ENCODE measurements around the gene RUNX3.

Gene RUNX3

GRCh38 chr1:24927988-24928688, 1.9 kb downstream of the RUNX3 start:
- no peak for DNase-seq

GRCh38 chr1:24927473-24927872, 2.6 kb downstream of the RUNX3 start:
- no peak for DNase-seq

DNA sequence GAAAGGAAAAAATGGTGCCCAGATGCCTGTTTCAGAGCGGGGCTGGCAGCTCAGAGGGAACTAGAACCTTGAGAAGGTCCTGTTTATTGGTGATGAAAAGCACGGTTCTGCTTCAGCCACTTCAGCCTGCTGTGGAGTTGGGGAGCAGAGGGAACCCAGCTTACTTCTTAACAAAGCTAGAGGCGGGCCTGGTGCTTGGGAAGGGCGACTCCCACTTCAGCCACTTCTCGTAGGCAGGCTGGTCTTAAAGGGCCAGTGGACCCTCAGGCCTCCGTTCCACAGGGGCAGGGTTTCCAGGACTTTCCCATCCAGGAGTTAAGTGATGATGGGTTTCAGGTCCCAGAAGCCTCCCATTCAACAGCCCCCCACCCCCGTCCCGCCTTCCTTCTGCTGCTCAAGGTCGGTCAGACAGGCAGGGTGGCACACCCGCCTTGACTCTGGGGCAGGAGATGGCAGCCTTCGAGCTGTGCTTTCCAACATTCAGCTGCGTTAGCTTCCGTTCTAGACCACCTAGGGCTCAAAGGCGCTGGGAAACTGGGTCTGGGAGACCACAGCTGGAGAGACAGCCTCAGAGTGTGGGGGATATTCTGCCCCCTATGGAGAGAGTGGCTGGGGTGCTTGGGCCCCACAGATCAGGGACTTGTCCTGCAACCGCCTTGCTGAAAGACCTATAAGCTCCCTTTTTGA, 3.4 kb downstream of the RUNX3 start:
- DNase-seq = no peak

DNA sequence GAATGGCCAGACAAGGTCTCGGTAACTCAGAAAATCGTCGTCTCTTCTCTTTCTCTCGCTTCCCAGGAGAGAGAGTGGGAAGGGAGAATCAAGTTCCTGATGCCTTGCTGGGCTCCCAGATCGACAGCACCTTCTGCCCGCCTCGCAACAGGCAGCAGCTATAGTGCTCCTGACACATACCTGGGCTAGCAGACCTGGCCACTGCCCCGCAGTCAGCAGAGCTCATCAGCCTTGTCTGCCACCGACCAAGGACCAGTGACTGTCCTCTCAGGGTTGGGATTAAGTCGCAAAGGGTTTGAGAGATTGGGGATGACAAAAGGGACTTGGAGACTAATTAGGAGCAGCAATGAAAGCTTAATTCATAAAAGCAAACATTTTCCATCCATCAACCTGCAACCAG, 4.1 kb downstream of the RUNX3 start:
- DNase-seq = no peak

DNA sequence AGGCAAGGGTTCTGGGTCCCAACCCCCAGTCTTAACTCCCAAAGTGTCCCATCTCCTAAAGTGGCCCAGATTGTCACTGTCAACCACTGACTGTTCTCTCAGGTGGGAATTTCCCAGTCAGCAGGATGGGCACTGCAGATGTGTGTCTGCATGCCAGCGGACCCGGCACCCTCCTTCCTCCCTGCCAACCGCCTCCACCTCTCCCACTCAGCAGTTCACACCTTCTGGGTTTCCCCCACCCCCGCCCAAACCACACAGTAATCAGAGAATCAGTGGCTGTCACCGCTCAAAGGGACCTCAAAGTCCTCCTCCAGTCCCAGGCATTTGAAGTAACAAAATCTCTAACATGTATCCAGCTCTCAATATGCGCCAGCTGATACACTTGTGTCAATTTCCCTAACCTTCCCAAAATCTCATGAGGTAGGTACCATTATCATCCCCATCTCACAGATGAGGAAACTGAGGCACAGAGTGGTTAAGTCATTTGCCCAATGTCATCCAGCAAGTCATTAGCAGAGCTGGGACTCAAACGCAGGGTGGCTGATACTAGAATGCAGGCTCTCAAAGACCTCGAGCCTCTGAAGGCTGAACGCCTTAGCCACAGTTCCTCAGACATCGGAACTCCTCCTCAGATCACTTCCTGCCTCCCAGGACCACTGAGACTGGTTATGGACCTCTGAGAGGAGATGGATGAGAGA, 4.8 kb downstream of the RUNX3 start:
- DNase-seq = no peak

DNA sequence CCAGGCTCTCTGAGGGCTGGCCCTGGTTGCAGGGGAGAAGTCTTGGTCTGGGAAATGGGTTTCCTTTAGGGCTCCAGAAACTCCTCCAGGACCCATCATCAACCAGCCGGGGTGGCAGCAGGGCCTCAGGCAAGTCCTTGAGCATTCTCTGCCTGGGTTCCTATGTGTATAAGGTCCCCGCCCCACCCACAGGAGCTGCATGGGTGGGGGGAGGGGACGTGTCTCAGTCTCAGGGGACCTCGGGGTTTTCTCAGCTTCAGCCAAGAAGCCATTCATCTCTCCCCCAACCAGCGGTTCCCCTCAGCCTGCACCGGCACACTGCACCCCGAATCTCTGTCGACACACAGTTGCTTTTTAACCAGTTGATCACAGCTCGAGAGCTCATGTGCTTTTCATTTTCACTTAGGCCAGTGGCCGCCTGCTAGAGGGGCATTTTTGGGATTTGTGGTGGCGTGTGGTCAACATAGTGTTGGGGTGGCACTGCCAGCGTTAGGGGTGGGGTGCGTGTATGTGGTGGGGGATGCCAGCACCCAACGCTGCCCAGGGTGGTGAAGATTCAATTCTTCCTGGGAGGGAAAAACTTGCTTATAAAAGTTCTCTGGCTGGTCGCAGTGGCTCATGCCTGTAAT, 6.5 kb downstream of the RUNX3 start:
- DNase-seq = no peak

GRCh38 chr1:24921938-24922662, 8.0 kb downstream of the RUNX3 start:
- no peak for DNase-seq

DNA sequence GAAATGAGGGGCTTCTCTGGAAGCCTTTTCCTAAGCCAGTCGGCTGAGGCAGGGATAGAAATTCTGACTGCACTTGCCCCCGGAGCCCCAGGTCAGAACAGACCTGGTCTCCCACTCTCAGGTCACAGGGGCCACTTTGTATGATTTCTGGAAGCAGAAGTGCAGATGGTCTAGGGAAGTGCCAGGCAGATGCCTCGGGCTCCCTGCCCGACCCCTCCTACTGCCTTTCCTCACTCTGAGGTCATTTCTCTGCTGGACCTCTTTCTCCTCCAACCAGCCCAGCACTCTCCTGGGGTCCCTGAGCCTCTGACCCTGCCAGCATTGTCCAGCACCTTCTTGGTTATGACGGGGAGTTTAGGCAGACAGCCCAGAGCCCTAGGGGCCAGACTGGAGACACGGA, 8.7 kb downstream of the RUNX3 start:
- DNase-seq = no peak

DNA sequence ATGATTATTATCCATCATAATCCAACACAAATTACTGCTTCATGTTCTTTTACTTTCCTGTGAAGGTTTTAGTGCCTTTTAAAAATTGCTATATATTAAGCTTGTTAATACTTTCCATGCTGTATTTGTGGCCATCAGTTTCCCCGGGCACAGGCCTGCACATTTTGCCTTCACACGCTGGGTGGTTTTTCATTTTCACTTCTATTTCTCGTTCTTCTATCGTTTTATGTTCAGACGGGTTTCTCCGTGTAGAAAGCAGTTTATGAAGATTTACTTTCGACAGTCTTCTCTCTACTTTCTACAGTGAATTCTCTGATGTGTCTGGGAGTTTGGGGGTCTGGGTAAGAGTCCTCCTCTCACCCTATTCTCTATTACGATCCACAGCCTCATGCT, 9.5 kb downstream of the RUNX3 start:
- DNase-seq = no peak

- no peak for DNase-seq
These were observed 10.1 kb downstream of the RUNX3 start for GRCh38 chr1:24919791-24920532.

DNA sequence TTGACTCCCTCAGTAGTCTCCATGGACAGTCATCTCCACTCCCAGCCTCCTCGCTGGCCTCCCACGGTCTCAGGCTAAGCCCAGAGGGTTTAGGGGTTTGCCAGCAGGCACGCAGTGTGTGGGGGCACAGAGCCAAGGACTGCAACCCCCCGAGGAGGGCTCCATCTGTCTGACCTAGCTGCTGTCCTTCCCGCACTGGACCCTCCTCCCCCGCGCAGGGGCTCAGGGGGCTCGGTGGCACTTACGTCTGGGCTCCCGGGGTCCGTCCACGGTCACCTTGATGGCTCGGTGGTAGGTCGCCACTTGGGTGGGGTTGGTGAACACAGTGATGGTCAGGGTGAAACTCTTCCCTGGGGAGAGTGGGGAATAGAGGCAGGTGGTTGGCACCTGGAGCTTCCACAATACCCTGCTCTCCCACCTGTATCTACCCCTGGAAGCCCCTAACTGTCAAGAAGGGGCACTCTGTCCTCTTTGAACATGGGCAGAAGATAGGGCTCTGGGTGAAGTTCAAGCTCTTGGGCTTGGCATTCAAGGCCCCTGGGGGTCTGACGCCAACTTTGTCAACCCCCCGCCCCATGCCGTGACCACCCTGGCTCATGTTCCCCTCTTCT, 11.0 kb downstream of the RUNX3 start:
- DNase-seq = no peak

GRCh38 chr1:24918370-24918769, 11.7 kb downstream of the RUNX3 start:
- no peak for DNase-seq

DNA sequence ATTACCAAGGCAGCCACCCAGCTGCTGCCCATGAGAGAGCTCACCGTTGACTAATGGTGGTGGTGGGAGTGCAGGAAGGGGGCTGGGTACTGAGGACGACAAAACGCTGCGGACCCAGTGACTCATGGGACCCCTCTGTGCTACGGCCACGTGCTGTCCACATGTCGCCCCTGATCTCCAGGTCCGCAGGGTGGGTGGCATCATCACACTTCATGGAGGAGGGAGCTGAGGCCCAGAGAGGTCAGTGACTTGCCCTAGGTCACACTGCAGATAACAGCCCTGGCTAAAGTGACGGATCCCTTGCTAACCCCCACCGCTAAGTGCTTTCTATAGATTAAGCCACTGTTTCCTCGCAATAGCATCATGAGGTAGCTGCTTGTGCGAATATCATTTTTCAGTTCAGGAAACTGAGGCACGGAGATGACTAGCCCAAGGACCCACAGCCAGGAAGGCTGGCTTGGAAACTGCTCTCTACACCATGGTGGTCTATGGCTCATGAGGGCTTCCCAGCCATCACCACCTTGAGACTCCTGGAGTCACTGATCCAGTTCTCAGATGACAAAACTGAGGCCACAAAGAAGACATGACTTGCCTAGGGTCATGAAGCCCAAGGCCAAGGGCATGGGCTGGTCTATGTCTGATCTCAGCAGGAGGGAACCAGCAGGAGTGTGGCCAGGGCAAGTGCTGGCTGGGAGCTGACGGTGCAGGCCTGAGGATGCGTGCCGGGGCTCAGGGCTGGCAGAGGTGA, 12.6 kb downstream of the RUNX3 start:
- DNase-seq = no peak

DNA sequence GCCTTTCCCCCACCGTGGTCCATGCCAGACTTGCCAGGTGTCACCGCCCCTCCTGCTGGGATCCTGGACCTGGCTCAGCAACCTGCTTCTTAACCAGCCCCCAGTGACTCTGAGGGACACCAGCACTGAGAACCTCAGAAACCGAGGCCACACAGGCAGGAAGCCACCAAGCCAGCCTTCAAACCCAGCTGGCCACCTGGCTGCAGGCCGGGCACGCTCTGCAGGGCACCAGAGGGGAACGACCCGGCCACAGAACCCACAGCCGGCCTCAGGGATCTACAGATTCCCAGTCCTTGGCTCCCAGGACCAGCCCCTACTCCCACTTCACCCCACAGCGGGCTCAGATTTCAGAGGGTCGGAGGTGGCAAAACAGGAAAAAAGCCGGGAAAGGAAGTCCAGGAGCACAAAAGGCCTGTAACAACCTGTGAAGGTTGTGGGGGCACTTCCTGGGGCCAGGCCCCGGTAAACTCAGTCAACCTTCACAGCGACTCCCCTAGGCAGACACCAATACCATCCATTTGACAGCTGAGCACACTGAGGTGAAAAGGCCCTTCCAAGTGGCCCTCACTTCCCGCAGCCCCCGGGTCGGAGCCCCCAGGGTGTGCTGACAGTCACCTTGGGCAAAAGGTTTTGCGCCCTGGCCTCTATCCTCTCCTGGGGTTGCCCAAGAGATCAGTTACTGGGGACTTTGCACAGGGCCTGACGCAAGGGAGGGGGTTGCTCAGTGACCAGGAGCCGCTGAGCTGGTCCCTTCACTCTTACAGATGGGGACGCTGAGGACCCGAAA, 14.1 kb downstream of the RUNX3 start:
- no peak for DNase-seq

GRCh38 chr1:24914226-24915069, 15.6 kb downstream of the RUNX3 start:
- no peak for DNase-seq

DNA sequence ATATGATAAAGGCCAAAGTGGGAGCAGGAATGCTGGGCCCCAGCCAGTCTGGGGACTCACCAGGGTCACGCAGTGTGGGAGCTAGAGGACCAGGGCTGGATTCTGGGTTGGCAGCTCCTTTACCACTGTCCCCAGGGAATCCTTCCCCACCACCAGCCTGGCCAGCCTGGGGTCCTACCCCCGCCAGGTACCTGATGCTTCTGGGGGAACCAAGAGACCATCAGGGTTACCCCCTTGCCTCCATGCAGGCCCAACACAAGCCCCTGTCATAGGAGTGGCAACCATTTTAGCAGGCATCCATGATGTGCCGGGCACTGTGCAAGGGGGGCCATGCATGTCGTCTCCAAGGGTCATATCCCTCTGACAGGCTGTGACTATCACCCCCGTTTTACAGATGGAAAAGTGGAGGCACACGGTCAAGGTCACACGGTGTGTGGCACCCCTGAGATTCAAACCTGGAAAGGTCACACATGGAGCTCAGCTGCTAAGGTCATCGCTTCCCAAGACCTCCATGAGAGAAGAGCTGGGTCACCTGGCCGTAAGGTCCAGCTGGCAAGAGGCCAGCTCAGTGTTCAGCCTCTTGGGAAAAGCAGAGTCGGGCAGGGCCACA, 16.4 kb downstream of the RUNX3 start:
- no peak for DNase-seq

DNA sequence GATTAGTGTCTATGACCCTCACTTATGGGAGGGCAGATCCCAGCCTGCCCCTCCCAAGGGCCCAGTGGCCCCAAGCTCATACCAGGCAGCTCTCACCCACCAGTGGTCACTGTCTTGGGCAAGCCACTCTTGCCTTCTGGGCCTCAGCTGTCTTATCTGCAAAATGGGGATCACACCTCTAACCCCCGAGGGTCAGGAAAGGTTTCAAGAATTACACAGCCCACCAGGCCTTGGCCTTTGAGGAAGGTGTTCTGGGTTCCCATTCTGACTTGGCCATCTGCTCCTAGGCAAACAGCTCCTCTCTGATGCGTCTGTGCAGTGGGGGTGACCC, 16.8 kb downstream of the RUNX3 start:
- no peak for DNase-seq

DNA sequence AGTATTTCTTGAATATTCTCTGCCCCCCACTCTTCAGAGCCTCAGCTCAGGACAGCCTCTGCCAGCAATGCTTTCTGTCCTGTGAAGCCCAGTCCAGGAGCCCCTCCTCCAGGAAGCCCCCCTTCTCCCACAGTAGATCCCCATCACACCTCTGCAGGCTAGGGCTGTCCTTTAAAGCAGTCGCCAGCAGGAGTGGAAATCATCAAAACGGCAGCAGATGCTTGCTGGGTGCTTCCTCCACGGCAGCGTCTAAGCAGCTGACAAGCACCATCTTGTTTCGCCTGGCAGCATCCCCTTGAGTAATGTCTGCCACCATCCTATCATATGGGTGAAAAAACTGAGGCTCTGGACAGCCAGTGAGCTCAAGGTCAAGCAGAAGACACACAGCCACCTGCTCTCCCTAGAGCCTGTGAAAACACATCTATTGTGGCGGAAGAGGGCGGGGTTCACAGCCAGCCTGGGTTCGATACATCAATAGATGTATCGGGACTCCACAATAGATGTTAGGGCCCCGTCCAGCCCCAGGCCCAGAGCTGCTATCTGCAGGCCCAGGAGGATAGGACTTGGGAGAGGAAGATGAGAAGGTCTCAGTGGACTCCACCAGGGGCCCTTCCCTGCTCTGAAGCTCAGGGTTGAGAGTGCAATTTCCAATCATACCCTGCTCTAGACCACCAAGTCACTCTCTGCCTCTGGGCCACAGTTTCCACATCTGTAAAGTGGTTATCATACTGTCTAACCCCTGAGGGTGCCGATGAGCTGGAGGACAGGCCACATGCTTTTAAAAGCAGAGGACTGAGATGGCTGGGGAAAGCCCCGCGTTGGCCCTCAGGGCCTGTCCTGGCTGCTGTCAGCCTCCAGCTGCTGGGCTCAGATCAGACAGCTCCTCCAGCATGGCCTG, 17.5 kb downstream of the RUNX3 start:
- DNase-seq = peak in 1 of 2 experiments; percentile 30
